ENCODE data around the gene SRC.
"Not testable (repeated sequence)": the region's sequence is repeated elsewhere in the genome, so short reads cannot be mapped to it uniquely, and the experiment has no call there.

SRC gene

GRCh38 chr20:37339208-37339607 lies 6.7 kb upstream of the SRC start:
- H3K27ac Mint-ChIP-seq: no peak overlapping the region
- DNase-seq (no peak), ATAC-seq (no peak)
- peaks cover 34% of the 10 kb centered on the region for H3K4me1 Mint-ChIP-seq
- H3K9me3 Mint-ChIP-seq: no peaks in the 10 kb centered on the region
- no peaks in the 10 kb centered on the region for H3K27me3 Mint-ChIP-seq
- H3K4me3 Mint-ChIP-seq: no peak overlapping the region

GRCh38 chr20:37339764-37340109 lies 6.2 kb upstream of the SRC start:
- not testable (repeated sequence) for H3K27me3 Mint-ChIP-seq, H3K9me3 Mint-ChIP-seq, ATAC-seq, DNase-seq, H3K4me3 Mint-ChIP-seq
- Mint-ChIP-seq H3K27ac (peak overlapping the region in 1 of 2 donors; percentile 78), H3K4me1 (peaks cover 37% of the 10 kb centered on the region)

GRCh38 chr20:37340998-37341397 lies 4.9 kb upstream of the SRC start:
- no peak for DNase-seq
- Mint-ChIP-seq H3K4me3 (no peak overlapping the region), H3K4me1 (peaks cover 29% of the 10 kb centered on the region), H3K27ac (no peak overlapping the region), H3K27me3 (no peaks in the 10 kb centered on the region), H3K9me3 (no peaks in the 10 kb centered on the region)
- ATAC-seq: no peak

- Mint-ChIP-seq H3K4me3 (no peak overlapping the region), H3K27ac (no peak overlapping the region), H3K9me3 (no peaks in the 10 kb centered on the region), H3K4me1 (peaks cover 23% of the 10 kb centered on the region), H3K27me3 (no peaks in the 10 kb centered on the region)
- DNase-seq (no peak), ATAC-seq (no peak)
Measured at GRCh38 chr20:37341632-37342031, 4.3 kb upstream of the SRC start.

- Mint-ChIP-seq H3K9me3 (no peaks in the 10 kb centered on the region), H3K4me1 (peaks cover 15% of the 10 kb centered on the region), H3K4me3 (no peak overlapping the region), H3K27ac (no peak overlapping the region), H3K27me3 (no peaks in the 10 kb centered on the region)
- ATAC-seq: no peak
- no peak for DNase-seq
Measured at GRCh38 chr20:37342231-37343177, 3.4 kb upstream of the SRC start.

- ATAC-seq (peak; percentile 22), DNase-seq (no peak)
- Mint-ChIP-seq H3K4me3 (no peak overlapping the region), H3K27ac (no peak overlapping the region), H3K9me3 (no peaks in the 10 kb centered on the region), H3K27me3 (no peaks in the 10 kb centered on the region), H3K4me1 (peaks cover 20% of the 10 kb centered on the region)
Measured at GRCh38 chr20:37343212-37343993, 2.5 kb upstream of the SRC start.

- no peak overlapping the region for H3K27ac Mint-ChIP-seq
- no peaks in the 10 kb centered on the region for H3K27me3 Mint-ChIP-seq
- DNase-seq (no peak), ATAC-seq (no peak)
- no peak overlapping the region for H3K4me3 Mint-ChIP-seq
- no peaks in the 10 kb centered on the region for H3K9me3 Mint-ChIP-seq
- peaks cover 20% of the 10 kb centered on the region for H3K4me1 Mint-ChIP-seq
Measured at GRCh38 chr20:37343994-37344355, 2.0 kb upstream of the SRC start.

GRCh38 chr20:37344506-37345338 lies 1.2 kb upstream of the SRC start:
- no peaks in the 10 kb centered on the region for H3K27me3 Mint-ChIP-seq
- H3K9me3 Mint-ChIP-seq: no peaks in the 10 kb centered on the region
- no peak for DNase-seq
- peaks cover 21% of the 10 kb centered on the region for H3K4me1 Mint-ChIP-seq
- no peak overlapping the region for H3K27ac Mint-ChIP-seq
- ATAC-seq: no peak
- H3K4me3 Mint-ChIP-seq: peak overlapping the region; percentile 76 to 81

- peak; percentile 35 for ATAC-seq
- DNase-seq: no peak
- Mint-ChIP-seq H3K4me3 (no peak overlapping the region), H3K27ac (no peak overlapping the region), H3K9me3 (peaks cover 0 to 6% of the 10 kb centered on the region in 2 donors), H3K4me1 (peaks cover 26% of the 10 kb centered on the region), H3K27me3 (no peaks in the 10 kb centered on the region)
Measured at GRCh38 chr20:37346236-37346534, 245 bp downstream of the SRC start.

GRCh38 chr20:37346535-37347346 lies 801 bp downstream of the SRC start:
- no peak overlapping the region for H3K27ac Mint-ChIP-seq

GRCh38 chr20:37347347-37347823 lies 1.4 kb downstream of the SRC start:
- DNase-seq: no peak
- no peak overlapping the region for H3K27ac Mint-ChIP-seq
- H3K4me1 Mint-ChIP-seq: peaks cover 26% of the 10 kb centered on the region
- H3K27me3 Mint-ChIP-seq: no peaks in the 10 kb centered on the region
- H3K9me3 Mint-ChIP-seq: peaks cover 0 to 6% of the 10 kb centered on the region in 2 donors
- H3K4me3 Mint-ChIP-seq: no peak overlapping the region
- no peak for ATAC-seq

More at GRCh38 chr20:37346535-37347346, 801 bp downstream of the SRC start:
- peaks cover 26% of the 10 kb centered on the region for H3K4me1 Mint-ChIP-seq
- ATAC-seq (peak; percentile 50), DNase-seq (no peak)
- H3K27me3 Mint-ChIP-seq: no peaks in the 10 kb centered on the region
- peaks cover 0 to 6% of the 10 kb centered on the region in 2 donors for H3K9me3 Mint-ChIP-seq
- H3K4me3 Mint-ChIP-seq: peak overlapping the region in 1 of 2 donors; percentile 45

GRCh38 chr20:37347891-37348791 lies 2.2 kb downstream of the SRC start:
- DNase-seq (no peak), ATAC-seq (peak; percentile 13)
- Mint-ChIP-seq H3K9me3 (peaks cover 0 to 6% of the 10 kb centered on the region in 2 donors), H3K27ac (peak overlapping the region; percentile 52 to 65), H3K4me3 (no peak overlapping the region), H3K27me3 (no peaks in the 10 kb centered on the region), H3K4me1 (peaks cover 26% of the 10 kb centered on the region)

GRCh38 chr20:37348792-37349516 lies 3.0 kb downstream of the SRC start:
- Mint-ChIP-seq H3K27me3 (no peaks in the 10 kb centered on the region), H3K4me3 (no peak overlapping the region), H3K4me1 (peaks cover 19% of the 10 kb centered on the region), H3K9me3 (peaks cover 0 to 6% of the 10 kb centered on the region in 2 donors), H3K27ac (no peak overlapping the region)
- no peak for DNase-seq
- ATAC-seq: no peak
